NCI-H1105 treated with DMSO at 0.1 percent for 48 hours (cell line): Measurements from ENCODE around the gene CAV3.

Experiments used
- DNase-seq: peaks from one replicate; lab custom pipeline; 2025; lab: John Stamatoyannopoulos, UW

CAV3 gene

GRCh38 chr3:8761866-8762265, 28.3 kb downstream of the CAV3 start:
- no peak for DNase-seq

- DNase-seq: no peak
These were observed 29.2 kb downstream of the CAV3 start for GRCh38 chr3:8762607-8763377.

- no peak for DNase-seq
These were observed 30.9 kb downstream of the CAV3 start for GRCh38 chr3:8764528-8764927.

GRCh38 chr3:8765528-8765927, 31.9 kb downstream of the CAV3 start:
- DNase-seq: no peak

- no peak for DNase-seq
These were observed 32.5 kb downstream of the CAV3 start for GRCh38 chr3:8766148-8766547.

GRCh38 chr3:8767256-8767666, 33.7 kb downstream of the CAV3 start:
- no peak for DNase-seq

GRCh38 chr3:8767667-8768363, 34.2 kb downstream of the CAV3 start:
- DNase-seq: peak; percentile 77

GRCh38 chr3:8768364-8769087, 34.9 kb downstream of the CAV3 start:
- peak; percentile 28 for DNase-seq

- peak; percentile 56 for DNase-seq
These were observed 35.7 kb downstream of the CAV3 start, which contains the start of gene OXTR for GRCh38 chr3:8769088-8769822. Gene OXTR (minus strand): TSS chr3:8769613. CDS start chr3:8768187, 1,426 bp downstream.

- DNase-seq: no peak
These were observed 40.4 kb downstream of the CAV3 start for GRCh38 chr3:8773941-8774542.

GRCh38 chr3:8775181-8775580, 41.6 kb downstream of the CAV3 start:
- no peak for DNase-seq

- no peak for DNase-seq
These were observed 42.0 kb downstream of the CAV3 start for GRCh38 chr3:8775602-8776001.

- DNase-seq: no peak
These were observed 42.8 kb downstream of the CAV3 start for GRCh38 chr3:8776406-8776805.

GRCh38 chr3:8777201-8777977, 43.8 kb downstream of the CAV3 start:
- no peak for DNase-seq

GRCh38 chr3:8777978-8778267, 44.3 kb downstream of the CAV3 start:
- no peak for DNase-seq

- DNase-seq: no peak
These were observed 44.9 kb downstream of the CAV3 start for GRCh38 chr3:8778475-8778874.

- no peak for DNase-seq
These were observed 46.7 kb downstream of the CAV3 start for GRCh38 chr3:8780279-8780678.

- no peak for DNase-seq
These were observed 51.3 kb downstream of the CAV3 start for GRCh38 chr3:8784676-8785435.

GRCh38 chr3:8790529-8790928, 56.9 kb downstream of the CAV3 start:
- DNase-seq: no peak

GRCh38 chr3:8793242-8793641, 59.6 kb downstream of the CAV3 start:
- DNase-seq: no peak
